IPS DF 19.7 (cell line): ENCODE measurements around the gene RASSF3.
"Not testable (repeated sequence)": the region's sequence is repeated elsewhere in the genome, so short reads cannot be mapped to it uniquely, and the experiment has no call there.

Source experiments
- DNase-seq: peaks from one replicate; pipeline ENCODE4 v3.0.0-alpha.2; 2013; ENCODE audit warnings: low read depth, low spot score

RASSF3 gene

GRCh38 chr12:64633011-64633939 lies 23.0 kb downstream of the RASSF3 start:
- no peak for DNase-seq

- DNase-seq: no peak
Measured at GRCh38 chr12:64633940-64634337, 23.6 kb downstream of the RASSF3 start.

- no peak for DNase-seq
Measured at GRCh38 chr12:64634508-64635092, 24.3 kb downstream of the RASSF3 start.

GRCh38 chr12:64635356-64635998 lies 25.2 kb downstream of the RASSF3 start:
- no peak for DNase-seq

GRCh38 chr12:64636856-64637255 lies 26.6 kb downstream of the RASSF3 start:
- no peak for DNase-seq

GRCh38 chr12:64639466-64639865 lies 29.2 kb downstream of the RASSF3 start:
- no peak for DNase-seq

- DNase-seq: no peak
Measured at GRCh38 chr12:64646318-64646717, 36.0 kb downstream of the RASSF3 start.

- DNase-seq: no peak
Measured at GRCh38 chr12:64649487-64649886, 39.2 kb downstream of the RASSF3 start.

GRCh38 chr12:64650762-64651161 lies 40.5 kb downstream of the RASSF3 start:
- DNase-seq: no peak

- DNase-seq: no peak
Measured at GRCh38 chr12:64652346-64652745, 42.1 kb downstream of the RASSF3 start.

GRCh38 chr12:64653123-64653522 lies 42.8 kb downstream of the RASSF3 start:
- no peak for DNase-seq

- DNase-seq: not testable (repeated sequence)
Measured at GRCh38 chr12:64653907-64654306, 43.6 kb downstream of the RASSF3 start.

- DNase-seq: no peak
Measured at GRCh38 chr12:64655141-64655540, 44.8 kb downstream of the RASSF3 start.

GRCh38 chr12:64656429-64656828 lies 46.1 kb downstream of the RASSF3 start:
- DNase-seq: no peak

GRCh38 chr12:64658892-64659481 lies 48.7 kb downstream of the RASSF3 start:
- no peak for DNase-seq

- no peak for DNase-seq
Measured at GRCh38 chr12:64660237-64661018, 50.1 kb downstream of the RASSF3 start.

GRCh38 chr12:64663015-64663414 lies 52.7 kb downstream of the RASSF3 start:
- no peak for DNase-seq

- no peak for DNase-seq
Measured at GRCh38 chr12:64665514-64665913, 55.2 kb downstream of the RASSF3 start.

GRCh38 chr12:64666054-64666914 lies 56.0 kb downstream of the RASSF3 start:
- no peak for DNase-seq

- DNase-seq: no peak
Measured at GRCh38 chr12:64667793-64668192, 57.5 kb downstream of the RASSF3 start.
